ENCODE measurements around the gene TRPV2.
"Not testable (repeated sequence)": the region's sequence is repeated elsewhere in the genome, so short reads cannot be mapped to it uniquely, and the experiment has no call there.

TRPV2 gene

GRCh38 chr17:16438173-16438556 is 22.8 kb downstream of the TRPV2 start:
- no peak for TF ChIP-seq CTCF (IDR thresholded peaks at IDR 0.05; ENCODE audit: borderline replicate concordance, control extremely low read depth, extremely low read depth, insufficient read depth, missing control alignments)
- no peak for DNase-seq (ENCODE audit: low spot score)
- in situ Hi-C loops (cut with MboI; ENCODE audit: low sequenced_read_pairs, unreplicated experiment): no loop called here

DNA sequence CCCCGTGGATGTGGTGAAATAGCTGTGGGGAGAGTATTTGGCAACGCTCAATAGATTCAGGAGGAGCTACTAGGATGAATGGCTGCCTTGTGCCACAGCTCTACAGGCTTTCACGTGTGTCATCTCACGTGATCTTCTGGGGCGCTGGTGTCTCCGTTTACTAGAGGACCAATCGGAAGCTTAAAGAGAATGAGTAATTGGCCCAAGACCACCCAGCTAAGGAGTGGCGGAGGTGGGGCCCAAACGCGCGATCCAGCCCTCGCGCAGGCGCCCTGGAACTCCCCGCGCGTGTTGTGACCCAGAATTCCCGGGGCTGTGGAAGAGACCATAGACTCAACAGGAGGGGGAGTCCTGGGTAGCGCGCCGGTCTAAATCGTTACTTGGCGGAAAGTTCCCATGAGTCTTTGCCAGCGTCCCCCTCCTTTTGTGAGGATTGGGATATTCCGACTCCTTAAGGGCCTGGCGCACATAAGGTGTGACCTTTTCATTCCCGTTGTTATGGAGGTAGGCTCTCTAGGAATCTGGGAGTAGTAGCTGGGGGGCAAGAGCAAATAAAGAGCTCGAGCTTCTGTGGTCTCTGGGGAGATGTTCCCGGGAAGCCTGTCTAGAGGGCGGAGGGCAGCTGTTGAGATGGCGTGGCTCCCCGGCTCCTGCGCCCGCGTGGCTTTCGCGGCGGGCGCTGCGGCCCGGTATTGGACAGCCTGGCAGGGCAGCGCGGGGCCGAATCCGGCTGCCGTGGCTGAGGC is 23.4 kb downstream of the TRPV2 start:
- no peak for TF ChIP-seq CTCF (IDR thresholded peaks at IDR 0.05; ENCODE audit: borderline replicate concordance, control extremely low read depth, extremely low read depth, insufficient read depth, missing control alignments)

GRCh38 chr17:16439303-16439791 is 24.0 kb downstream of the TRPV2 start:
- no peak for DNase-seq (ENCODE audit: low spot score)
- TF ChIP-seq CTCF (IDR thresholded peaks at IDR 0.05; ENCODE audit: borderline replicate concordance, control extremely low read depth, extremely low read depth, insufficient read depth, missing control alignments): no peak
- in situ Hi-C loops (cut with MboI; ENCODE audit: low sequenced_read_pairs, unreplicated experiment): no loop called here

More for the DNA sequence above, 23.4 kb downstream of the TRPV2 start:
- in situ Hi-C loops (cut with MboI; ENCODE audit: low sequenced_read_pairs, unreplicated experiment): no loop called here
- DNase-seq (ENCODE audit: low spot score): peak; percentile 99

DNA sequence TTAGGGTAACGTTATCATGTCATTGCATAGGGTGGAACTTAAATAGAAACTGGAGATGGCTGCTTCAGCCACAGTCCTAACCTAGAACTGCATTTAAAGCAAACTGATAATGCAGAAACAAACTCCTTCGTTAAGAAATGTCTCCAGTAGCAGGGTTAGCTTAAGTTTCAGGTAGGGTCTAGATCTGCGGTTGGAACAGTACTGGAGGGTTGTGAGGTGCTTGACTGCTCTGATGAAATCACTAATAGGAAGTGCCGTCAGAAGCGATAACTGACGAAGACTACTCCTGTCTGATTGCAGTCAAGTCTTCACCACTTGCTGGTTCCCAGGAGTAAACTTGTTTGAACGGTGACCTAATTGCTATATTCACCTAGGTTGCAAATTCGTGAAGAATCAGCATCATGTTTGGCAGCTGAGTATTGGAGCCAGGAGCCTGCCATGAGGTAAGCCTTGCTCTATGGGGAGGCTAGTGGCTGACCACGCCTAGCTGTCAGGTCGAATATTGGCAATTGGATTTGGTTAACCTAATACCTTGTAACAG is 24.5 kb downstream of the TRPV2 start:
- no peak for TF ChIP-seq CTCF (IDR thresholded peaks at IDR 0.05; ENCODE audit: borderline replicate concordance, control extremely low read depth, extremely low read depth, insufficient read depth, missing control alignments)
- in situ Hi-C loops (cut with MboI; ENCODE audit: low sequenced_read_pairs, unreplicated experiment): no loop called here
- DNase-seq (ENCODE audit: low spot score): no peak

GRCh38 chr17:16440354-16440753 is 25.0 kb downstream of the TRPV2 start:
- DNase-seq (ENCODE audit: low spot score); in situ Hi-C loops (cut with MboI; ENCODE audit: low sequenced_read_pairs, unreplicated experiment): not testable (repeated sequence)

DNA sequence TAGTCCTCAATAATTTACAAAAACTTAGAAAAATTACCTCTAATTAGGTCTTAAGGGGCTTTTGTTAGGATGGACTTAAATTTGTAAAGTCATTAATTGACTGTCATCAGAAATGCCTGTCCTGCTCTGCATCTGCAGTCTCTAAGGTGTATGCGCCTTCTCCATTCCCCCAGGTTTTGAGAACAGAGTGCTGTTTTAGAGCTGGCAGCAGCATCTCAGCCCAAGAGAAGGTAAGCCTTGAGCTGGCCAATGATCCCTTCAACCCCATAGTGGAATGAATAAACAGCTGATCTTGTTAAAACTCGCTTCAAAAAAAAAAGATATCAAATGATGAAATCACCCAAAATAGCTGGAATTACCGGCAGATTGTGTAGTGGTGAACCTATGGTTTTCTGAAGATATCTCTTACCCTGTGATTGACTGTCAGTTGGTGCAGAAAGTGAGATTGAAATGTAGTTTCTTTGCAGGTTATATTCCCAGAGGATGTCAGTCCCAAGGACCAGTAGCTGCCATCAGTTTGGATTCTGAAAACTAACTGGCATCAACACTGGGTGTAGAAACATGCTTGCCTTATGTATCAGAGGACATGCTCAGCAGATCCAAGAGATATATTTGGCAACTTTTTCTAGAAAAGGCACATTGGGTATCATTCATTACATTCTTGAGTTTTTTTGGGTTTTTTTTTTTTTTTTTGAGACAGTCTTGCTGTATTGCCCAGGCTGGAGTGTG is 25.7 kb downstream of the TRPV2 start:
- no peak for DNase-seq (ENCODE audit: low spot score)
- TF ChIP-seq CTCF (IDR thresholded peaks at IDR 0.05; ENCODE audit: borderline replicate concordance, control extremely low read depth, extremely low read depth, insufficient read depth, missing control alignments): no peak
- in situ Hi-C loops (cut with MboI; ENCODE audit: low sequenced_read_pairs, unreplicated experiment): no loop called here

- in situ Hi-C loops (cut with MboI; ENCODE audit: low sequenced_read_pairs, unreplicated experiment): no loop called here
- no peak for DNase-seq (ENCODE audit: low spot score)
These were observed 26.8 kb downstream of the TRPV2 start for GRCh38 chr17:16442141-16442540.

More at GRCh38 chr17:16442141-16442540, 26.8 kb downstream of the TRPV2 start:
- no peak for TF ChIP-seq CTCF (IDR thresholded peaks at IDR 0.05; ENCODE audit: borderline replicate concordance, control extremely low read depth, extremely low read depth, insufficient read depth, missing control alignments)
